ENCODE data around the gene RAC3.

RAC3 gene

DNA sequence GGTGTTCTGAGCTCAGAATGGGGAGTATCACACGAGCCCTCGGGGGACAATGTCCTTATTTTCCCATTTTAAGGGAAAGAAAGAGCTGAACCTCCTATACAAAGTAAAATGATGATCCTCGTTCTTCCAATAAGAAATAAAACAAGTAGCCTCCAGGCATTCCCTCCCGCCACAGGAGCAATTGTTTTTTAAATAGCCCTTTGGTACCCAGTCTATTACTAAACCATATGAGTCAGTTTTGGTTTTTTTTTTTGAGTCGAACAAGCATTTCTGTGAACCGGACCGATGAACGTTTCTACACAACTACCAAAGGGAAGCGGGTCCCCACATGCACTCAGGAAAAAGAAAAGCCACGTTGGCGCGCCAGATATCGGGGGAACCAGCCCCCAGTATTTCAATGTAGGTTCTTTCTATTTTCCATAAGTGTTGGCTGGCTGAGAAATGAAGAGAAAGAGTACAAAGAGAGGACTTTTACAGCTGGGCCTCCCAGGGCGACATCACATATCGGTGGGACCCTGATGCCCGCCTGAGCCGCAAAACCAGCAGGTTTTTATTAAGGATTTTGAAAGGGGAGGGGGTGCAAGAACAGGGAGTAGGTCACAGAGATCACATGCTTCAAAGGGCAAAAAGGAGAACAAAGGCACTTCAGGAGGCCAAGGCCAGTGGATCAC, 9.8 kb downstream of the RAC3 start:
- DNase-seq (ENCODE audit: low read depth), result no peak

GRCh38 chr17:82042649-82043048, 11.2 kb downstream of the RAC3 start:
- no peak for DNase-seq (ENCODE audit: low read depth)

GRCh38 chr17:82043507-82043906, 12.0 kb downstream of the RAC3 start:
- DNase-seq (ENCODE audit: low read depth), result no peak

GRCh38 chr17:82045936-82046484, 14.5 kb downstream of the RAC3 start:
- DNase-seq (ENCODE audit: low read depth), result no peak

GRCh38 chr17:82046903-82047302, 15.4 kb downstream of the RAC3 start:
- DNase-seq (ENCODE audit: low read depth), result no peak

- no peak for DNase-seq (ENCODE audit: low read depth)
Observed at GRCh38 chr17:82047379-82047778, 15.9 kb downstream of the RAC3 start.

DNA sequence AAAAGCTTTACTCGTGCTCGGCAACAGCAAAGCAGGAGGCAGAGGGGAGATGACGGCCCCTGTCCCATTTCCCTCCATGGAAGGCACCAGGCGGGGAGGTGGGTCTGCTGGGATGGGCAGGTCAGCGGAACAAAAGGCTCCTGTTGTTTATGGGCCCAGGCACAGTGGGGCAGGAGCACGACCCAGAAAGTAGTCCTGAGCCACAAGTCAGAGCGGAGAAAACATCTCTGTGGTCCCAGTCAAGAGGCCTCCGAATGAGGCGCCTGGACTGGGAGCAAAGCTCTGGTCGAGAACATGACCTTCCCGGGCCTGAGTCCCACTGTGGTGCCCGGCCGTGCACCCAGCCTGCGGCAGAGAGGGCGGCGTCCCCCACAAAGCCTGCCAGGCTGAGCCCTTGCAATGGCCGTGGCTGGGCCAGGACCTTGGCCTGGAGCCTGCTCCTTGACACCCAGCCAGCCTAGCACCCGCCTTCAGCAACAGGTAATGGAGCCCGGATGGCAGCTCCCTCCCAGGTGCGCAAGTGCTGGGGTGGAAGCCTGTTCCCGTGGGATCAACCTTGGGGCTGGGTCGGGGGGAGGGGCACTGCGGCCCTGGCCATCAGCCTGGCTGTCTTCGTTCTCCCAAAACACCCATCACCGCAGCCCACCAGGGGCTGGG, 16.6 kb downstream of the RAC3 start:
- DNase-seq (ENCODE audit: low read depth), result no peak

GRCh38 chr17:82048571-82048971, 17.1 kb downstream of the RAC3 start:
- no peak for DNase-seq (ENCODE audit: low read depth)

DNA sequence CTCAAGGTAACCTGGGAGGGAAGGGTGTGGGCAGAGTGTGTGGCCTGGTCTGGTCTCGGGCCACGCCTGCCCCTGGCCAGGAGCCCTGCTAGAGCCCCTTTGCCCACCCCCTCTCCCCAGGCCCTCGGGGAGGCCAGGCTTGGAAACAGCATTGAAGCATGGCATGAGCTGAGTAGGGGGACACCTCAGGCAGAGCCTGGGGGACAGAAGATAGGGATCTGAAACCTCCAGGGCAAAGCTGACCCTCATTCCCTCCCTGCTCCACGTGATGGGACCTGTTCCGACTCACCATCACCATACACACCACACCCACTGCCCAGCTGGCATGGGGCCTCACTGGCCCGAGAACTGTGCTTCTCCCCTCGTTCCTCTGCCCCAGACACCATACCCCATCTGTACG, 17.6 kb downstream of the RAC3 start:
- DNase-seq (ENCODE audit: low read depth), result no peak

DNA sequence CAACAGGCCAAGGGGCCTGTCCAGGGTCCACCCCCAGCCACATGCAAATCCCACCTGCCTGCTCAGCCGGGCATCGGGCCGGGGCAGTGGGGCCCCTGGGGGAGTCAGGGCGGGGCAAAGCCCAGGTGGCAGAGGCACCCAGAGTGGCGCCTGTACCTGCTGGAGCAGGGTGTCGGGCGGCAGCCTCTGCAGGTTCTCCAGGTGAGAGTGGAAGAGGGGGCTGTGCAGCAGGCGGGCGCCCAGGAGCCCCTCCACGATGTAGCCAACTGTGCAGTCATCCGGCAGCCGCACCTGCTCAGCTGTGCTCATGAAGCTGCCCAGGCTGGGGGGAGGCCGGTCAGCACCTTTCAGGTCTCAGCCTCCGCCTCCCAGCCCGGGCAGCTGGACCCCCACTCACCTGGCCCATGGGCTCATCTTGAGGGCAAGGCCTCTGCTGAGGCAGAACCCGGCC, 18.1 kb downstream of the RAC3 start:
- no peak for DNase-seq (ENCODE audit: low read depth)

DNA sequence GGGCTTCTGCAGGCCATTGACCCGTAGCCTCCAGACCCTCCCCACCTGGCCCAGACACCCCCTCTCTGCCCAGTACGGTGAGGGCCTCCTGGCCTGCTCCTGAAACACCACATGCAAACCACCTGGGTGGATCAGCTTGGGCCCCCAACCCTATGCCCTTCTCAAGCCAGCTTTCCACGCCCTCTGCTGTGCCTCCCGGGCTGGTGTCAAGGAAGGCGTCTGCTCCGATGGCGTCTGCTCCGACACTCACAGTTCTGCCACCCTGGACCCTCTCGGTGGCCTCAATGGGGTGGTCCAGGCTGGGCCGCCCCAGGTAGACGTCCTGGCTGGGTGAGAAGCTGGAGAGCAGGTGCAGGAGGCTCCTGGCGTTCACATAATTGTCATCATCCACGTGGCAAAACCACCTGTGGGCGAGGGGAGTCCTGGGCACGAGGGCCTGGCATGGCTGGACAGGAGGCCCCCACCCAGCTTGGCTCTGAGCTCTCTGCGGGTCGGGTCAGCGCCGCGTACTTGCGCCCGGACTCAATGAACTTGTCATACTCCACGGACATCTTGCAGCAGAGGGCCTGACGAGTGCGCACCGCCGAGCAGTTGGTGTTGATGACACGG, 18.8 kb downstream of the RAC3 start:
- DNase-seq (ENCODE audit: low read depth), result no peak

GRCh38 chr17:82050761-82051641, 19.5 kb downstream of the RAC3 start:
- DNase-seq (ENCODE audit: low read depth), result no peak

GRCh38 chr17:82051776-82052637, 20.5 kb downstream of the RAC3 start, which contains the start of the genes GPS1 and RFNG:
TSS of gene GPS1 (plus strand) at chr17:82051898. CDS start at chr17:82051932, 34 bp downstream.
TSS of gene RFNG (minus strand) at chr17:82051811. CDS start at chr17:82051766, 45 bp downstream.
- DNase-seq (ENCODE audit: low read depth), result no peak

GRCh38 chr17:82052638-82053059, 21.2 kb downstream of the RAC3 start:
- DNase-seq (ENCODE audit: low read depth), result no peak

- no peak for DNase-seq (ENCODE audit: low read depth)
Observed at GRCh38 chr17:82053130-82053529, 21.7 kb downstream of the RAC3 start.

DNA sequence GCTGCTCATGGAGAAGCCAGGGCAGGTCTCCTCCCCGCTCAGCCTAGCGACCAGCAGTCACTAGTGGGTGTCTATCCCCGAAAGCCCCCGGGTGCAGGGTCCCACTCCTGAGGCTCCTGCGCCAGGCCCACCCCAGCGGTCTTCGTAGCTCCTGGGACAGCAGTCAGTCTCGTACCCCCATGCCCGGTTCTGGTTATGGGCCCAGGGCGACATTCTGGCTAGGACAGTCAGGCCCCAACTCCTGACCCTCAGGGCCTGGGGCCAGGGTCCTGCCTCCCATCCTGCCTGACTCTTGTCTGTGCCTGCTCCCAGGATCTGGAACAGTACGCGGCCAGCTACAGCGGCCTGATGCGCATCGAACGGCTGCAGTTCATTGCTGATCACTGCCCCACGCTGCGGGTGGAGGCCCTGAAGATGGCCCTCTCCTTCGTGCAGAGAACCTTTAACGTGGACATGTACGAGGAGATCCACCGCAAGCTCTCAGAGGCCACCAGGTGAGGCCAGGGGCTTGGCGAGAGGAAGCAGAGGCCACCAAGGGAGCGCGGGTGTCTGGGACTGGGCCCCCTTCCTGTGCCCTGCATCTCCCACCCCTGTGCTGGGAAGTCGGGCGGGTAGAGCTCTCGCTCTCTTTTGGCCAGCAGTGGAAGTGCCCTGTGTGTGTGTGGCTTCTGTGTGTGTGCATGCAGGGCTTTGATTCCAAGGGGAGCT, 22.2 kb downstream of the RAC3 start:
- no peak for DNase-seq (ENCODE audit: low read depth)

- DNase-seq (ENCODE audit: low read depth), result no peak
Observed at GRCh38 chr17:82054351-82055022, 23.0 kb downstream of the RAC3 start.

DNA sequence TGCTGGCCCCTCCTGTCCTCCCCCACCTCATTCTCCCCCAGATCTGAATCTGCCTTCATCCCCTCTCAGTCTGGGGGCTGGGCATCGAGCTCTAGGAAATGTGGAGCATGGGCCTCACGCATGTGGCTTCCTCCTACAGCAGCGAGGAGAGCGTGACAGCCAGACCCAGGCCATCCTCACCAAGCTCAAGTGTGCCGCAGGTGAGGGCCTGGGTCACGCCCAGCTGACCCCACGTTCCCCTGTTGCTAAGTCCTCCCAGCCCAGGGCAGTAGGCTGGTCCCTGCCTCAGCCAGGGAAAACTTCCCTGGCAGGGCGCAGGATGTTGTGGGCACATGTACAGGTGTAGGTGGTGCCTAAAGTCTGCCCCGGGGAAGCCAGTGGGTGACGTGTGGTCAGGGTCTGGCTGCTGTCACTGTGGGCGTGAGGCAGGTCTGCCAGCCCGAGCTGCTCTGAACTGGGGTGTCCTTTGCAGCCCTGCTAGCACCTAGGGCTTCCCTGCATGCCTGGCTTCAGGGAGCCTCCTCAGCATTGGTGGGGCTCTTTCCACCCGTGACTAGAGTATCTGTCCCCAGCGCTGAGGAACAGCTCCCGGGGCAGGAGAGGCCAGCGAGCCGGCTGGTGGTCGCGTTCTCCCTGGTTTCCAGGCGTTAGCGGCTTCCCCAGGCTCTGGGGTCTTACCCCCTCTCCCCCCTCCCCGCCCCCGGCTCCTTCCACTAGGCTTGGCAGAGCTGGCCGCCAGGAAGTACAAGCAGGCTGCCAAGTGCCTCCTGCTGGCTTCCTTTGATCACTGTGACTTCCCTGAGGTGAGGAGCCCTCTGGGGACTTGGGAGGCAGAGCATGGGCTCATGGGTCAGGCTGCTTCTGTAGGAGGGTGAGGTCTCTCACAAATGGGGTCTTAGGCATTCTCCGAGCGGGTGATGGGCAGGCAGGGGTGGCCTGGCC, 23.8 kb downstream of the RAC3 start:
- DNase-seq (ENCODE audit: low read depth), result no peak

All from fibroblast of the conjunctiva (primary cell).